HL-60 (cell line): Measurements from ENCODE around the gene LIPK.

Source experiments
- CTCF ChIP-seq: IDR thresholded peaks from one replicate; pipeline ENCODE4 v1.5.1; 2011; ENCODE audit warnings: low read length, control low read depth, inconsistent platforms; ENCODE audit not compliant: insufficient read depth
- SPI1 ChIP-seq: IDR thresholded peaks from 2 replicates; pipeline ENCODE4 v1.6.1; 2012; ENCODE audit warnings: low read depth, mild to moderate bottlenecking, borderline replicate concordance

GRCh38 chr10:88682491-88682890 is 23.6 kb upstream of the LIPK start:
- no peak for TF ChIP-seq CTCF
- no peak for TF ChIP-seq SPI1
